ENCODE data around the gene SPAG8.

GRCh38 chr9:35845824-35846771 lies 34.0 kb upstream of the SPAG8 start:
- no peak for TF ChIP-seq CEBPB (IDR thresholded peaks at IDR 0.05; ENCODE audit: borderline replicate concordance in 1 of 2, low read depth in 2 of 2, low read length in 2 of 2)
- TF ChIP-seq, protein P1, sequence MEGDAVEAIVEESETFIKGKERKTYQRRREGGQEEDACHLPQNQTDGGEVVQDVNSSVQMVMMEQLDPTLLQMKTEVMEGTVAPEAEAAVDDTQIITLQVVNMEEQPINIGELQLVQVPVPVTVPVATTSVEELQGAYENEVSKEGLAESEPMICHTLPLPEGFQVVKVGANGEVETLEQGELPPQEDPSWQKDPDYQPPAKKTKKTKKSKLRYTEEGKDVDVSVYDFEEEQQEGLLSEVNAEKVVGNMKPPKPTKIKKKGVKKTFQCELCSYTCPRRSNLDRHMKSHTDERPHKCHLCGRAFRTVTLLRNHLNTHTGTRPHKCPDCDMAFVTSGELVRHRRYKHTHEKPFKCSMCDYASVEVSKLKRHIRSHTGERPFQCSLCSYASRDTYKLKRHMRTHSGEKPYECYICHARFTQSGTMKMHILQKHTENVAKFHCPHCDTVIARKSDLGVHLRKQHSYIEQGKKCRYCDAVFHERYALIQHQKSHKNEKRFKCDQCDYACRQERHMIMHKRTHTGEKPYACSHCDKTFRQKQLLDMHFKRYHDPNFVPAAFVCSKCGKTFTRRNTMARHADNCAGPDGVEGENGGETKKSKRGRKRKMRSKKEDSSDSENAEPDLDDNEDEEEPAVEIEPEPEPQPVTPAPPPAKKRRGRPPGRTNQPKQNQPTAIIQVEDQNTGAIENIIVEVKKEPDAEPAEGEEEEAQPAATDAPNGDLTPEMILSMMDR (IDR thresholded peaks at IDR 0.05 in 2 of 3, conservative IDR thresholded peaks at IDR 0.05 in 1 of 3; ENCODE audit: control insufficient read depth in 2 of 3, extremely low read depth in 1 of 3, insufficient read depth in 1 of 3, low read depth in 3 of 3, low read length in 3 of 3): no peak
- TF ChIP-seq SIN3A (IDR thresholded peaks at IDR 0.05; ENCODE audit: low read depth, low read length): no peak
- TF ChIP-seq, protein P2, sequence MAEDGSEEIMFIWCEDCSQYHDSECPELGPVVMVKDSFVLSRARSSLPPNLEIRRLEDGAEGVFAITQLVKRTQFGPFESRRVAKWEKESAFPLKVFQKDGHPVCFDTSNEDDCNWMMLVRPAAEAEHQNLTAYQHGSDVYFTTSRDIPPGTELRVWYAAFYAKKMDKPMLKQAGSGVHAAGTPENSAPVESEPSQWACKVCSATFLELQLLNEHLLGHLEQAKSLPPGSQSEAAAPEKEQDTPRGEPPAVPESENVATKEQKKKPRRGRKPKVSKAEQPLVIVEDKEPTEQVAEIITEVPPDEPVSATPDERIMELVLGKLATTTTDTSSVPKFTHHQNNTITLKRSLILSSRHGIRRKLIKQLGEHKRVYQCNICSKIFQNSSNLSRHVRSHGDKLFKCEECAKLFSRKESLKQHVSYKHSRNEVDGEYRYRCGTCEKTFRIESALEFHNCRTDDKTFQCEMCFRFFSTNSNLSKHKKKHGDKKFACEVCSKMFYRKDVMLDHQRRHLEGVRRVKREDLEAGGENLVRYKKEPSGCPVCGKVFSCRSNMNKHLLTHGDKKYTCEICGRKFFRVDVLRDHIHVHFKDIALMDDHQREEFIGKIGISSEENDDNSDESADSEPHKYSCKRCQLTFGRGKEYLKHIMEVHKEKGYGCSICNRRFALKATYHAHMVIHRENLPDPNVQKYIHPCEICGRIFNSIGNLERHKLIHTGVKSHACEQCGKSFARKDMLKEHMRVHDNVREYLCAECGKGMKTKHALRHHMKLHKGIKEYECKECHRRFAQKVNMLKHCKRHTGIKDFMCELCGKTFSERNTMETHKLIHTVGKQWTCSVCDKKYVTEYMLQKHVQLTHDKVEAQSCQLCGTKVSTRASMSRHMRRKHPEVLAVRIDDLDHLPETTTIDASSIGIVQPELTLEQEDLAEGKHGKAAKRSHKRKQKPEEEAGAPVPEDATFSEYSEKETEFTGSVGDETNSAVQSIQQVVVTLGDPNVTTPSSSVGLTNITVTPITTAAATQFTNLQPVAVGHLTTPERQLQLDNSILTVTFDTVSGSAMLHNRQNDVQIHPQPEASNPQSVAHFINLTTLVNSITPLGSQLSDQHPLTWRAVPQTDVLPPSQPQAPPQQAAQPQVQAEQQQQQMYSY (CRISPR knock-in tag; IDR thresholded peaks at IDR 0.05): no peak
- TF ChIP-seq RFX5 (IDR thresholded peaks at IDR 0.05; ENCODE audit: low read depth, low read length): no peak

Data from GM12878 (cell line).